ENCODE data around the gene RBM33. TPM values are rescaled to one million over a fixed set of nuclear protein-coding genes. Genes with fewer than 3 reads are reported as not detected.
A peak's percentile ranks its signal among the peaks of the same experiment; 100 is the strongest.

The RBM33 gene
- total and polyA plus RNA-seq, 9 of the 15 experiments (the other 6 are each of a cell fraction or from before 2014, with no cell fraction given), result 4.4 to 80.7 (median 27.3) TPM

DNA sequence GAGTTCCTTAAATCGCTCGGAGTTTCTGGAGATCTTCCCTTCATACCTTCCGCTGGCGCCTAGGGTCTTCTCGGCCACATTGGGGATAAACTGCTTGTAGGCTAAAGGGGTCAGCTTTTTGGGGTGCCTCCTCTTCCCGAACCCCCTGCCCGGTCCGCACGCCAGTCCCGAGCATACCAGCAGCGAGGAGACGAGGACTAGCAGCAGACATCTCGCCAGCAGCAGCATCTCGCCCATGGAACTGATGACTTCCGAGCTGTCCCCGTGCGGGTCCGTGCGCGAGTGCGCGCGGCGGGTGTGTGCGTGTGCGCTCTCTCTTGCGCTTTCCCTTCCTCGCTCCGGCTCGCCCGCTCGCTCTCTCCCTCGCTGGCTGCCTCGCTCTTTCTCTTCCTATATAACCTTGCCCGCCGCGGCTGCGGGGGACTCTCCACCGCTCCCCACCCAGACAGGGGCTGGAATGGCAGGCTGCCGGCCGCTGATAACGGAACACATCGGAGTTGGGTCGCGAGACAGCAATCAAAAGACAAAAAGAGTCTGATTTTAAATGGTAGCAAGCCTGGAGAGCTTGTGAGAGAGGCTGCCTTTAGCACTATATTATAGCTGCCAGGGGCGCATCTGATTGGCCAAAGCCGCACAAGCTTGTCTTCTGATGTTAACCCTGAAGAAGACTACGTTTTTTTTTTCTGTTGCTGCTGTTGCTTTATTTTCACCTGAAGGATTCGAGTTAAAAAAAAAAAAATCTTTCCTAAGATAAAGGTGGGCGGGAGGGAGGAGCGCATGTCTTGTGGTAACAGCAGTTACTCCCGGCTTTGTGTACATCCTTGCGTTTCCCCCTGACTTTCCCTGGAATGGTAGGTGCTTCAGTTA is 167.7 kb downstream of the RBM33 start, which contains the start of gene SHH:
SHH (minus strand) TSS at position 569 of the 867 bp plus-strand sequence; CDS start at position 228, 341 bp downstream.
- CTCF ChIA-PET (ENCODE audit: low intra/inter-chr PET ratio), result no interaction called here
- no peak within 1 kb of the TSS for H2AFZ ChIP-seq (ENCODE audit: low read depth, low read length)

More for the DNA sequence above, 167.7 kb downstream of the RBM33 start, which contains the start of gene SHH:
- FAIRE-seq, result peak; percentile 32
- WGBS (ENCODE audit: insufficient coverage, low coverage, missing lambda C conversion rate), result 1% methylated on average over 51 of the region's 53 CpGs
- H3K79me2 ChIP-seq (ENCODE audit: control insufficient read depth, insufficient read depth, low read length), result no peaks in the 10 kb centered on the region
- H3K9me1 ChIP-seq (ENCODE audit: control insufficient read depth, insufficient read depth, low read length), result no peaks in the 10 kb centered on the region
- peaks cover 0 to 26% of the 10 kb centered on the region in 2 experiments; a peak in 1 of 5 replicates for H3K4me1 ChIP-seq (replicated peaks in 1 of 2; ENCODE audit: control insufficient read depth in 2 of 2, insufficient read depth in 2 of 2, low read length in 2 of 2)
- no peaks in the 10 kb centered on the region for H3K36me3 ChIP-seq (ENCODE audit: control insufficient read depth, insufficient read depth, low read length)
- no peak for DNase-seq (ENCODE audit: extremely low read depth in 1 of 4, low spot score in 3 of 4)
- no TSS peak for BruUV-seq (replicated peaks)
- ATAC-seq, result no peak
- no peak within 1 kb of the TSS for H3K27ac ChIP-seq (ENCODE audit: extremely low read depth, low read depth, low read length)
- H3K4me2 ChIP-seq (ENCODE audit: insufficient read depth, low read length), result no peak within 1 kb of the TSS
- peaks cover 13% of the 10 kb centered on the region for H4K20me1 ChIP-seq (replicated peaks; ENCODE audit: control insufficient read depth, insufficient read depth, low read length)
- POLR2A ChIA-PET, result interaction anchor here (0.7 kb wide), 1 partner anchor 659 kb away, joined by 3 read pairs; no protein-coding TSS in a partner anchor
- no peaks in the 10 kb centered on the region for H3K9me3 ChIP-seq (replicated peaks; ENCODE audit: control insufficient read depth, insufficient read depth, low read depth, low read length)
- no peak for TF ChIP-seq TBL1XR1 (IDR thresholded peaks at IDR 0.05; ENCODE audit: low read length in 2 of 2)
- TF ChIP-seq, protein P1, sequence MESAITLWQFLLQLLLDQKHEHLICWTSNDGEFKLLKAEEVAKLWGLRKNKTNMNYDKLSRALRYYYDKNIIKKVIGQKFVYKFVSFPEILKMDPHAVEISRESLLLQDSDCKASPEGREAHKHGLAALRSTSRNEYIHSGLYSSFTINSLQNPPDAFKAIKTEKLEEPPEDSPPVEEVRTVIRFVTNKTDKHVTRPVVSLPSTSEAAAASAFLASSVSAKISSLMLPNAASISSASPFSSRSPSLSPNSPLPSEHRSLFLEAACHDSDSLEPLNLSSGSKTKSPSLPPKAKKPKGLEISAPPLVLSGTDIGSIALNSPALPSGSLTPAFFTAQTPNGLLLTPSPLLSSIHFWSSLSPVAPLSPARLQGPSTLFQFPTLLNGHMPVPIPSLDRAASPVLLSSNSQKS (CRISPR knock-in tag; IDR thresholded peaks at IDR 0.05), result no peak
- TF ChIP-seq HDAC6 (IDR thresholded peaks at IDR 0.05; ENCODE audit: low read depth, low read length), result peak; percentile 97
- no peak within 1 kb of the TSS for H3K4me3 ChIP-seq
- 0 out of 4 replicates have a peak within 1 kb of the TSS, but pooled peaks of 1 of the 2 experiments have one; percentile 23 for H3K9ac ChIP-seq (ENCODE audit: insufficient read depth in 1 of 2, low read depth in 2 of 2, low read length in 2 of 2)
- intact Hi-C loops (cut with micrococcal nuclease), result no loop called here
- peaks cover 52 to 85% of the 10 kb centered on the region in 2 experiments for H3K27me3 ChIP-seq (ENCODE audit: control insufficient read depth in 2 of 2, insufficient read depth in 2 of 2, low read length in 2 of 2)
- in situ Hi-C loops (cut with MboI), result loop anchor here (10.0 kb wide), 2 partner anchors 663 to 1003 kb away; no protein-coding TSS in a partner anchor

Measured in K562 (cell line).